ENCODE measurements around the gene OSBPL8. TPM values are rescaled to one million over a fixed set of nuclear protein-coding genes. Genes with fewer than 3 reads are reported as not detected.
A peak's percentile ranks its signal among the peaks of the same experiment; 100 is the strongest.

The OSBPL8 gene
- total and polyA plus RNA-seq, 10 of the 15 experiments (the other 5 are each of a cell fraction or from before 2014, with no cell fraction given), result 10.4 to 58.0 (median 32.0) TPM

DNA sequence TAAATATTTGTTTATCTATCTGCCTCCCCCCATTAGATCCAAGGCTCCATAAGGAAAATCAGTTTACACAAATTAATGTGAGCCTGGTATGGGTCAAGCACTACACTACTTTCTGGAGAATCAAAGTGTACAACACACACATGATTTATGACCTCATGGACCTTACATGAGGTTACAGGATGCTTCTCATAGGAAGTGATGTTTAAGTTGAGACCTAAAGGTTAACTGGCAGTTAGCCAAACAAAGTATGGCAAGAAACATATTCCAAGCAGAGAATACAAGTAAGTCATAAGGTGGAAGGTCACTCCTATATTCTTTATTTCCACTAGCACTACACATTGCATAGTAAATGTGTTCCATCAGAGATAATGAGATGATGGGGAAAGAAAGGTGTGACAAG lies 39.2 kb downstream of the OSBPL8 start (continued):
- no peak for TF ChIP-seq ZNF207 (IDR thresholded peaks at IDR 0.05; ENCODE audit: borderline replicate concordance)
- TF ChIP-seq, protein P1, sequence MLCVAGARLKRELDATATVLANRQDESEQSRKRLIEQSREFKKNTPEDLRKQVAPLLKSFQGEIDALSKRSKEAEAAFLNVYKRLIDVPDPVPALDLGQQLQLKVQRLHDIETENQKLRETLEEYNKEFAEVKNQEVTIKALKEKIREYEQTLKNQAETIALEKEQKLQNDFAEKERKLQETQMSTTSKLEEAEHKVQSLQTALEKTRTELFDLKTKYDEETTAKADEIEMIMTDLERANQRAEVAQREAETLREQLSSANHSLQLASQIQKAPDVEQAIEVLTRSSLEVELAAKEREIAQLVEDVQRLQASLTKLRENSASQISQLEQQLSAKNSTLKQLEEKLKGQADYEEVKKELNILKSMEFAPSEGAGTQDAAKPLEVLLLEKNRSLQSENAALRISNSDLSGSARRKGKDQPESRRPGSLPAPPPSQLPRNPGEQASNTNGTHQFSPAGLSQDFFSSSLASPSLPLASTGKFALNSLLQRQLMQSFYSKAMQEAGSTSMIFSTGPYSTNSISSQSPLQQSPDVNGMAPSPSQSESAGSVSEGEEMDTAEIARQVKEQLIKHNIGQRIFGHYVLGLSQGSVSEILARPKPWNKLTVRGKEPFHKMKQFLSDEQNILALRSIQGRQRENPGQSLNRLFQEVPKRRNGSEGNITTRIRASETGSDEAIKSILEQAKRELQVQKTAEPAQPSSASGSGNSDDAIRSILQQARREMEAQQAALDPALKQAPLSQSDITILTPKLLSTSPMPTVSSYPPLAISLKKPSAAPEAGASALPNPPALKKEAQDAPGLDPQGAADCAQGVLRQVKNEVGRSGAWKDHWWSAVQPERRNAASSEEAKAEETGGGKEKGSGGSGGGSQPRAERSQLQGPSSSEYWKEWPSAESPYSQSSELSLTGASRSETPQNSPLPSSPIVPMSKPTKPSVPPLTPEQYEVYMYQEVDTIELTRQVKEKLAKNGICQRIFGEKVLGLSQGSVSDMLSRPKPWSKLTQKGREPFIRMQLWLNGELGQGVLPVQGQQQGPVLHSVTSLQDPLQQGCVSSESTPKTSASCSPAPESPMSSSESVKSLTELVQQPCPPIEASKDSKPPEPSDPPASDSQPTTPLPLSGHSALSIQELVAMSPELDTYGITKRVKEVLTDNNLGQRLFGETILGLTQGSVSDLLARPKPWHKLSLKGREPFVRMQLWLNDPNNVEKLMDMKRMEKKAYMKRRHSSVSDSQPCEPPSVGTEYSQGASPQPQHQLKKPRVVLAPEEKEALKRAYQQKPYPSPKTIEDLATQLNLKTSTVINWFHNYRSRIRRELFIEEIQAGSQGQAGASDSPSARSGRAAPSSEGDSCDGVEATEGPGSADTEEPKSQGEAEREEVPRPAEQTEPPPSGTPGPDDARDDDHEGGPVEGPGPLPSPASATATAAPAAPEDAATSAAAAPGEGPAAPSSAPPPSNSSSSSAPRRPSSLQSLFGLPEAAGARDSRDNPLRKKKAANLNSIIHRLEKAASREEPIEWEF (IDR thresholded peaks at IDR 0.05; ENCODE audit: insufficient replicate concordance, low read depth, low read length), result no peak

DNA sequence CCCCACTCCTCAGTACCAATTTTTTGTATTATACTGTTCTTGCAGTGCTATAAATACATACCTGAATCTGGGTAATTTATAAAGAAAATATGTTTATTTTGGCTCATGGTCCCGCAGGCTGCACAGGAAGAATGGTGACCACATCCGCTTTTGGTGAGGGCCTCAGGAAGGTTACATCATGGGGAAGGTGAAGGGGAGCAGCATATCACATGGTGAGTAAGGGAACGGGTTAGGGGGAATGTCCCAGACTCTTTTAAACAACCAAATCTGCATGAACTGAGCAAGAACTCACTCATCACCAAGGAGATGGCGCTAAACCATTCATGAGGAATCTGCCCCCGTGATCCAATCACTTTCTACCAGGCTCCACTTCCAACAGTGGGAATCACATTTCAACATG lies 40.0 kb downstream of the OSBPL8 start:
- Histone ChIP-seq H3K4me3 (no peak overlapping the region), H3K4me1 (ENCODE audit: control insufficient read depth, insufficient read depth, low read length) (no peaks in the 10 kb centered on the region), H3K9ac (ENCODE audit: control insufficient read depth, insufficient read depth, low read length) (no peak overlapping the region), H3K27me3 (replicated peaks in 1 of 2; ENCODE audit: control insufficient read depth in 2 of 2, insufficient read depth in 2 of 2, low read length in 1 of 2) (no peaks in the 10 kb centered on the region), H2AFZ (ENCODE audit: control insufficient read depth, low read depth, low read length) (no peak overlapping the region), H4K20me1 (ENCODE audit: control insufficient read depth, insufficient read depth) (no peaks in the 10 kb centered on the region), H3K36me3 (ENCODE audit: control insufficient read depth in 2 of 2, insufficient read depth in 2 of 2, low read length in 1 of 2) (no peaks in the 10 kb centered on the region), H3K9me3 (replicated peaks; ENCODE audit: control insufficient read depth, insufficient read depth, low read length) (peaks cover 6% of the 10 kb centered on the region), H3K79me2 (ENCODE audit: control insufficient read depth, insufficient read depth, low read length) (no peaks in the 10 kb centered on the region), H3K27ac (ENCODE audit: control insufficient read depth, insufficient read depth) (no peak overlapping the region), H3K4me2 (ENCODE audit: control insufficient read depth, insufficient read depth) (no peak overlapping the region)
- in situ Hi-C loops (cut with MboI) (no loop called here), intact Hi-C loops (cut with micrococcal nuclease; ENCODE audit: unreplicated experiment) (no loop called here)
- TF ChIP-seq MEF2B (IDR thresholded peaks at IDR 0.05; ENCODE audit: partially characterized antibody, poor library complexity, severe bottlenecking), result no peak
- peak; percentile 71 for TF ChIP-seq RUNX3 (IDR thresholded peaks at IDR 0.05; ENCODE audit: low read length)
- BruUV-seq (replicated peaks), result no TSS peak
- ChIA-PET POLR2A (no interaction called here), RAD21 (ENCODE audit: unreplicated experiment) (no interaction called here), CTCF (no interaction called here), SMC1A (ENCODE audit: uncharacterized antibody, unreplicated experiment) (no interaction called here)
- FAIRE-seq, result no peak
- ATAC-seq, result no peak
- no peak for DNase-seq (ENCODE audit: low read depth, low spot score)
- 58% methylated on average over 5 of the region's 5 CpGs for WGBS (ENCODE audit: insufficient coverage, insufficient replicate concordance, low lambda C conversion rate, missing lambda C conversion rate)

All from GM12878 (cell line).